Upper lobe of left lung (tissue), 4 donors: ENCODE data around the gene KIRREL1.

Experiments
- EP300 ChIP-seq, 4 donors: sonication (generic); formaldehyde crosslinking; IDR thresholded peaks; one replicate each; pipeline ENCODE4 v1.5.1; 2017; ENCODE audit warnings: antibody characterized with exemption in 4 of 4, control low read depth in 2 of 4
- POLR2A ChIP-seq, 4 donors: fragments of 450-650 bp; IDR thresholded peaks; one replicate each; pipeline ENCODE4 v1.5.1; 2016 to 2017; ENCODE audit warnings: antibody characterized with exemption in 4 of 4, mild to moderate bottlenecking in 2 of 4
- POLR2AphosphoS5 ChIP-seq, 2 donors: sonication (generic); formaldehyde crosslinking; IDR thresholded peaks; one replicate each; pipeline ENCODE4 v1.5.1; 2017; ENCODE audit warnings: antibody characterized with exemption in 2 of 2
- TF ChIP-seq, protein P1 (sequence below), 6 experiments: fragments of 450-650 bp in 4 of 6; fragments of 200-600 bp in 2 of 6; sonication (generic) in 2 of 6; IDR thresholded peaks; one replicate each; pipeline ENCODE4 v1.5.1; 2016 to 2019; ENCODE audit warnings: antibody characterized with exemption in 6 of 6

DNA sequence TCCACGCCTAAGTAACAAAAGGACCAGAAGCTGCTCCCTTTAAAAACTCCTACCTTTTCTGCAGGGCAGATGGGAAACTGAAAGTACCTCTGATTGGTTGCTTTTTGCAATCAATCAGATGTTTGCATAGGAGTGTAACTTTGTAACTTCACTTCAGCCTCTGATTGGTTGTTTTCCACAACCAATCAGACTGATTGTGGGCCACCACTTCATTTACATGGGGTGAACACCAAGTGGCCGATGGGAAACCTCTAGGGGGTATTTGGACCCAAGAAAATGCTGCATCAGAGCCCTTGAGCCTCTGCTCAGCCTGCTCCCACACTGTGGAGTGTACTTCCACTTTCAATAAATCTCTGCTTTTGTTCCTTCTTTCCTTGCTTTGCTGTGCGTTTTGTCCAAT, 154.4 kb downstream of the KIRREL1 start:
- TF ChIP-seq, protein P1, sequence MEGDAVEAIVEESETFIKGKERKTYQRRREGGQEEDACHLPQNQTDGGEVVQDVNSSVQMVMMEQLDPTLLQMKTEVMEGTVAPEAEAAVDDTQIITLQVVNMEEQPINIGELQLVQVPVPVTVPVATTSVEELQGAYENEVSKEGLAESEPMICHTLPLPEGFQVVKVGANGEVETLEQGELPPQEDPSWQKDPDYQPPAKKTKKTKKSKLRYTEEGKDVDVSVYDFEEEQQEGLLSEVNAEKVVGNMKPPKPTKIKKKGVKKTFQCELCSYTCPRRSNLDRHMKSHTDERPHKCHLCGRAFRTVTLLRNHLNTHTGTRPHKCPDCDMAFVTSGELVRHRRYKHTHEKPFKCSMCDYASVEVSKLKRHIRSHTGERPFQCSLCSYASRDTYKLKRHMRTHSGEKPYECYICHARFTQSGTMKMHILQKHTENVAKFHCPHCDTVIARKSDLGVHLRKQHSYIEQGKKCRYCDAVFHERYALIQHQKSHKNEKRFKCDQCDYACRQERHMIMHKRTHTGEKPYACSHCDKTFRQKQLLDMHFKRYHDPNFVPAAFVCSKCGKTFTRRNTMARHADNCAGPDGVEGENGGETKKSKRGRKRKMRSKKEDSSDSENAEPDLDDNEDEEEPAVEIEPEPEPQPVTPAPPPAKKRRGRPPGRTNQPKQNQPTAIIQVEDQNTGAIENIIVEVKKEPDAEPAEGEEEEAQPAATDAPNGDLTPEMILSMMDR (IDR thresholded peaks at IDR 0.05) = no peak
- TF ChIP-seq POLR2A (IDR thresholded peaks at IDR 0.05) = no peak
- no peak for TF ChIP-seq POLR2AphosphoS5 (IDR thresholded peaks at IDR 0.05)
- TF ChIP-seq EP300 (IDR thresholded peaks at IDR 0.05) = no peak
